Lower lobe of right lung (tissue), 2 donors: ENCODE data around the gene PGM2. TPM values are rescaled to one million over a fixed set of nuclear protein-coding genes. Genes with fewer than 3 reads are reported as not detected.

Experiments
- ATAC-seq, 2 donors: fragments of 200-7000 bp; cut with Tn5 transposase; one replicate each; pipeline ENCODE4 v1.9.1; 2020 to 2022; ENCODE audit warnings: mild to moderate bottlenecking in 2 of 2, moderate library complexity in 2 of 2
- DNase-seq: peaks from one replicate; pipeline ENCODE4 v3.0.0-alpha.2; 2020
- H3K27ac ChIP-seq: fragments of 200-600 bp; one replicate; pipeline ENCODE4 v1.8.0; 2022
- H3K27me3 ChIP-seq: fragments of 200-600 bp; one replicate; pipeline ENCODE4 v1.8.0; 2022; ENCODE audit warnings: low read depth
- H3K36me3 ChIP-seq: fragments of 200-600 bp; one replicate; pipeline ENCODE4 v1.8.0; 2022; ENCODE audit warnings: mild to moderate bottlenecking
- H3K4me1 ChIP-seq: fragments of 200-600 bp; one replicate; pipeline ENCODE4 v1.8.0; 2022
- H3K4me3 ChIP-seq: fragments of 200-600 bp; one replicate; pipeline ENCODE4 v1.8.0; 2022; ENCODE audit warnings: mild to moderate bottlenecking
- H3K9me3 ChIP-seq: fragments of 200-600 bp; one replicate; pipeline ENCODE4 v1.8.0; 2022
- intact Hi-C: fragments of 100-400 bp; cut with DNase I; formaldehyde crosslinking; loops from one replicate; pipeline ENCODE4 v1.11.0; 2022
- total RNA-seq: library from RNA; stranded (reverse); fragmentation: NEBNext Ultra II Directional; extraction: Animal tissue kit (Norgen Biotek cat#: 25700); gene quantifications from one replicate; pipeline ENCODE4 v1.2.1, GENCODE V29; 2021
- TF ChIP-seq, protein P1 (sequence below): fragments of 200-600 bp; IDR thresholded peaks from one replicate; pipeline ENCODE4 v1.8.0; 2022; ENCODE audit warnings: antibody characterized with exemption, mild to moderate bottlenecking
- donor health status: DM: no; HTN: yes; CAD: no; lungs with severe emphysema.

Gene PGM2
- total RNA-seq, 1 donor from 2014 or later, result 28.7 TPM

GRCh38 chr4:37827030-37827685 is 672 bp downstream of the PGM2 start:
- peaks cover 24% of the 10 kb centered on the region for H3K36me3 ChIP-seq
- peaks cover 29% of the 10 kb centered on the region for H3K4me1 ChIP-seq
- intact Hi-C loops, result no loop called here
- DNase-seq, result no peak
- peak overlapping the region; percentile 90 for H3K4me3 ChIP-seq
- H3K27ac ChIP-seq, result peak overlapping the region; percentile 90
- H3K9me3 ChIP-seq, result no peaks in the 10 kb centered on the region
- H3K27me3 ChIP-seq, result no peaks in the 10 kb centered on the region
- TF ChIP-seq, protein P1, sequence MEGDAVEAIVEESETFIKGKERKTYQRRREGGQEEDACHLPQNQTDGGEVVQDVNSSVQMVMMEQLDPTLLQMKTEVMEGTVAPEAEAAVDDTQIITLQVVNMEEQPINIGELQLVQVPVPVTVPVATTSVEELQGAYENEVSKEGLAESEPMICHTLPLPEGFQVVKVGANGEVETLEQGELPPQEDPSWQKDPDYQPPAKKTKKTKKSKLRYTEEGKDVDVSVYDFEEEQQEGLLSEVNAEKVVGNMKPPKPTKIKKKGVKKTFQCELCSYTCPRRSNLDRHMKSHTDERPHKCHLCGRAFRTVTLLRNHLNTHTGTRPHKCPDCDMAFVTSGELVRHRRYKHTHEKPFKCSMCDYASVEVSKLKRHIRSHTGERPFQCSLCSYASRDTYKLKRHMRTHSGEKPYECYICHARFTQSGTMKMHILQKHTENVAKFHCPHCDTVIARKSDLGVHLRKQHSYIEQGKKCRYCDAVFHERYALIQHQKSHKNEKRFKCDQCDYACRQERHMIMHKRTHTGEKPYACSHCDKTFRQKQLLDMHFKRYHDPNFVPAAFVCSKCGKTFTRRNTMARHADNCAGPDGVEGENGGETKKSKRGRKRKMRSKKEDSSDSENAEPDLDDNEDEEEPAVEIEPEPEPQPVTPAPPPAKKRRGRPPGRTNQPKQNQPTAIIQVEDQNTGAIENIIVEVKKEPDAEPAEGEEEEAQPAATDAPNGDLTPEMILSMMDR, result no peak
- ATAC-seq, result peak; percentile 39 to 54

GRCh38 chr4:37827802-37828321 is 1.4 kb downstream of the PGM2 start:
- peak overlapping the region; percentile 90 for H3K4me3 ChIP-seq
- ATAC-seq (no peak), DNase-seq (no peak)
- TF ChIP-seq, protein P1, result no peak
- H3K36me3 ChIP-seq, result peaks cover 27% of the 10 kb centered on the region
- no peak overlapping the region for H3K27ac ChIP-seq
- H3K27me3 ChIP-seq, result no peaks in the 10 kb centered on the region
- intact Hi-C loops, result no loop called here
- H3K9me3 ChIP-seq, result no peaks in the 10 kb centered on the region
- peaks cover 29% of the 10 kb centered on the region for H3K4me1 ChIP-seq

DNA sequence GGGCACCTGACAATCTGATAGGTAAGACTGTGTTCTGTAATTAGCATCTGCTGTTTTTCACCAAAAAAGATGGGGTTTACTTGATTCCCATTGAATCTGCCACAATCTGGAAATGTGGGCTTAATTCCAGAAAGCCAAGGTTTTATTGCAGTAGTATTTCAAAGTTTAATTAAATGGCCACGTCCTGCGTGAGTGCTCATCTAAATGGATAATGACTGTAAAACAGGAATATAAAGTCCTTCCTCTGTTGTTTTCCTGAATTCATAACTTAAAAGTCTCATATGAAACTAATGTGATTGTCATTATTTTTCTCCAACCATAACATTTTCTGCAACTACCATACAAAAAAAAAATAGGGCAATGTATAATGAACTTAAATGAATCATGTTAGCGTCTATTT is 2.4 kb downstream of the PGM2 start:
- Histone ChIP-seq H3K9me3 (no peaks in the 10 kb centered on the region), H3K27me3 (no peaks in the 10 kb centered on the region), H3K4me1 (peaks cover 29% of the 10 kb centered on the region), H3K27ac (no peak overlapping the region), H3K36me3 (peaks cover 36% of the 10 kb centered on the region), H3K4me3 (no peak overlapping the region)
- DNase-seq (no peak), ATAC-seq (no peak)
- TF ChIP-seq, protein P1, result no peak
- intact Hi-C loops, result no loop called here

- intact Hi-C loops, result no loop called here
- Histone ChIP-seq H3K4me3 (no peak overlapping the region), H3K27ac (no peak overlapping the region), H3K9me3 (no peaks in the 10 kb centered on the region), H3K27me3 (no peaks in the 10 kb centered on the region), H3K36me3 (peaks cover 52% of the 10 kb centered on the region), H3K4me1 (peaks cover 23% of the 10 kb centered on the region)
- TF ChIP-seq, protein P1, result no peak
- ATAC-seq, result no peak
- no peak for DNase-seq
These were observed 4.2 kb downstream of the PGM2 start for GRCh38 chr4:37830640-37831039.

- TF ChIP-seq, protein P1, result no peak
- intact Hi-C loops, result no loop called here
- peaks cover 81% of the 10 kb centered on the region for H3K36me3 ChIP-seq
- DNase-seq, result no peak
- H3K27me3 ChIP-seq, result no peaks in the 10 kb centered on the region
- no peaks in the 10 kb centered on the region for H3K9me3 ChIP-seq
- peaks cover 20% of the 10 kb centered on the region for H3K4me1 ChIP-seq
- H3K4me3 ChIP-seq, result no peak overlapping the region
- no peak for ATAC-seq
- H3K27ac ChIP-seq, result no peak overlapping the region
These were observed 8.5 kb downstream of the PGM2 start for GRCh38 chr4:37835031-37835430.
